22Rv1 (cell line): Measurements from ENCODE around the gene SSH2.

ENCODE experiments used
- ZFX ChIP-seq: fragments of 450-650 bp; IDR thresholded peaks from 2 replicates; pipeline ENCODE4 v1.6.1; 2017; ENCODE audit warnings: antibody characterized with exemption, borderline replicate concordance
- TF ChIP-seq, protein P1 (sequence below): fragments of 450-650 bp; IDR thresholded peaks from 2 replicates; pipeline ENCODE4 v1.5.1; 2017; ENCODE audit warnings: mild to moderate bottlenecking

DNA sequence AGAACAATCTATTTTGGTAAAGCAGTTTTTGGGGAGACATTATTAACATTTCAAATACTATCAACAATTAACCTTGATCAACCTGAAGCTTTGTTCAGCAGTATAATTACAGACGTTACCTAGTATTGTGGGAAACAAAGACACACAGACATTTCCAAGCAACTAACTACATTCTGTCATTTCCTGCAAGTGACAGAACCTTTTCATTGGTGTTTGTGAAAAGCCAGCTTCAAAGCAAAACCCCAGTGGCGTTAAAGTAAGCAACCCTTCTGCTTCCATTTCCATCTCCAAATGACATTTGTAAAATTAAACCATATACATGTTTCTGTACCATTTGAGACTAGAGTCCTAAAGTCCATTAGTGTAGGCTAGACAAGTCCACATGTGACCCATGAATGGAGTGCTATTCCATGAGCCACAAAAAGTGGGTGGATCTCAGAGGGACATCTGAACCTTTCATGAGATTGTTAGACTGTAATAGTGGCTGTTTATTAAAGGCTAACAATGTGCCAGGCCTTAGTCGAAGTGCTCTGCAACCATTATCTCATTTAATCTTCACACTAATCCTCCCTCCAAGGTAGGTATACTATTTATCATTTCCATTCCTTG is 101.2 kb downstream of the SSH2 start:
- TF ChIP-seq, protein P1, sequence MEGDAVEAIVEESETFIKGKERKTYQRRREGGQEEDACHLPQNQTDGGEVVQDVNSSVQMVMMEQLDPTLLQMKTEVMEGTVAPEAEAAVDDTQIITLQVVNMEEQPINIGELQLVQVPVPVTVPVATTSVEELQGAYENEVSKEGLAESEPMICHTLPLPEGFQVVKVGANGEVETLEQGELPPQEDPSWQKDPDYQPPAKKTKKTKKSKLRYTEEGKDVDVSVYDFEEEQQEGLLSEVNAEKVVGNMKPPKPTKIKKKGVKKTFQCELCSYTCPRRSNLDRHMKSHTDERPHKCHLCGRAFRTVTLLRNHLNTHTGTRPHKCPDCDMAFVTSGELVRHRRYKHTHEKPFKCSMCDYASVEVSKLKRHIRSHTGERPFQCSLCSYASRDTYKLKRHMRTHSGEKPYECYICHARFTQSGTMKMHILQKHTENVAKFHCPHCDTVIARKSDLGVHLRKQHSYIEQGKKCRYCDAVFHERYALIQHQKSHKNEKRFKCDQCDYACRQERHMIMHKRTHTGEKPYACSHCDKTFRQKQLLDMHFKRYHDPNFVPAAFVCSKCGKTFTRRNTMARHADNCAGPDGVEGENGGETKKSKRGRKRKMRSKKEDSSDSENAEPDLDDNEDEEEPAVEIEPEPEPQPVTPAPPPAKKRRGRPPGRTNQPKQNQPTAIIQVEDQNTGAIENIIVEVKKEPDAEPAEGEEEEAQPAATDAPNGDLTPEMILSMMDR, result no peak
- no peak for TF ChIP-seq ZFX
